ENCODE results near the gene CAMSAP2. TPM values are rescaled to one million over a fixed set of nuclear protein-coding genes. Genes with fewer than 3 reads are reported as not detected.

The CAMSAP2 gene
- total RNA-seq, 1 experiment from 2014 or later = 17.3 TPM

DNA sequence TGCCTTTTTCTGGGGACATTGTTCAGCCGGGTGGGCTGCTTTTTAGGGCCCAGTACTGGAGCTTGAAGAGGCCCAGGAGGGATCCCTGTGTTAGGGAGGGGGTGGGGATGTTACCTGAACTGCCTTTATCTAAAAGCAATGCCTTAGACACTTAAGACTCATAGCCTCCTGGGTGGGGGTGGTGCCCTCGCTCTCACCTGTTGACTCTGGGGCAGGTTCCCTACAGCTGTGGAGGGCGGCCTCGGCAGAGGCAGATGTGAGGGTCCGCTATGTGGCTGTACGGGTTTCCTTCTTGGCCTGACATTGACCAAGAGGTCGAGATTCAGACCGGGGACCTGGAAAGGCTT, 156.7 kb downstream of the CAMSAP2 start:
- Histone ChIP-seq H3K4me3 (ENCODE audit: insufficient read depth, low read depth, low read length) (no peak overlapping the region), H3K36me3 (replicated peaks; ENCODE audit: control insufficient read depth, insufficient read depth, low read length) (peaks cover 10% of the 10 kb centered on the region), H3K27me3 (ENCODE audit: control insufficient read depth, insufficient read depth, low read length) (no peaks in the 10 kb centered on the region)
- DNase-seq = peak; percentile 59

DNA sequence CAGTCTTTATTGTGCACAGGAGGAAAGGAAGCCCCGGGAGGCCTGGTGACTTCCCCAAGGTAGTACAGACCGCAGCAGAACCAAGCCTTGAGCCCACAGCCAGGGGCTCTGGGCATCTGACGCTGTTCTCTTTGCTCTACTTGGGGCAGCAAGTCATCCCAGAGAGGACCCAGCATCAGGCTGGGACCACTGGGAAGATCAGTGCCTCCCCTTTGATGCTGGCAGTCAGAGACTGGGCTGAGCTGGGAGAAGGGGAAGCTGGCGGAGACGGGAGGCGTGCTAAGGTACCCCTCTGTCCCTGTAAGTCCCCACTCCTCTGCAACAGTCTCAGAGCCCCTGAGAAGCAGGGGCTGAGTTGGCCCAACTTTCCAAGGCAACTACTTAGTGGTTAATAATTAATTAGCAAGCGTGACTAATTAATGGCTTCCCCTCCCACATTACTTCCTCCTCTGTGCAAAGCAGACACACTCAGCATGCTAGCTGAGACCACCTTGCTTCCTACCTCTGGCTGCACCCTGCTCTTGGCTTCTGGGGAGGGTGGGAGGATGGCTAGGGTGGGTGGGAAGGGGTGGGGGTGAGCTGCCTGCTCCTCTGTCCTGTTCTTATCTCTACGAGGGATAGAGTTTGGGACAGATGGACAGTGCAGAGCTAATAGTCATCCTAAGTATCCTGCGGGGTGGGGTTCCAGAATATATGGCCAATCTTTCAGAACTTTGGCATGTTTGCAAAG, 157.3 kb downstream of the CAMSAP2 start:
- H3K4me3 ChIP-seq (ENCODE audit: insufficient read depth, low read depth, low read length) = no peak overlapping the region

DNA sequence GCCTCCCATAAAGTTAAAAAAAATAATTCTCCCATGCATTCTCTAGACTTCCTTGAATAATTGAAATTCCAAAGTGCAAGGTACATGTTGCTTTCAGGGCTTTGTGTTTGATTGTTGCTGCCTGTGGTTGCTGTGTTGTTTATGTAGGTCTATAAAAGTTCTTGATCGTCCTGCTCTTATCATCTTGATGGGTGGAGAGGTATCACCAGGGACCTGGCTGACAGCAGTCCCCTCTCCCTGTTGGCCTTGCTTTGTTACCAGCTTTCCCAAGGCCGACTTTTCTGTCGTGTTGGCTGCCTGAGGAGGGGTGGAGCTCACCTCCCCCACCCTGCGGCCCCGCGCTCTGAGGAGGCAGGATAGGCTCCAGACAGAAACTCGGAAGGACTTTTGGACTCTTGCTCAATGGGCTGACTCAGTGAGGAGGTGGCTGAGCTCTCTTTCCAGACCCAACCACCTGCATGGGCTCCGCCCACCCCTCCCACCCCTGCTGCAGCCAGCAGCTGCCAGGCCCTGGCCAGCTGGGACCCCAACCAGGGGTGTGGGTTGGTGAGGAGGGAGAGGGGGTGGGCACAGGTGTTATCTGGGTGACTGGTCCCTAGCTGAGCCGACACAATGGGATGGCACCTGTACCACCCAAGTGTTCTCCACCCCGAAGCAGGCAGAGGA, 158.0 kb downstream of the CAMSAP2 start:
- peak; percentile 74 for DNase-seq
- no peaks in the 10 kb centered on the region for H3K27me3 ChIP-seq (ENCODE audit: control insufficient read depth, insufficient read depth, low read length)
- peaks cover 18% of the 10 kb centered on the region for H3K36me3 ChIP-seq (replicated peaks; ENCODE audit: control insufficient read depth, insufficient read depth, low read length)
- H3K4me3 ChIP-seq (ENCODE audit: insufficient read depth, low read depth, low read length) = no peak overlapping the region

More for the DNA sequence above, 157.3 kb downstream of the CAMSAP2 start:
- peaks cover 14% of the 10 kb centered on the region for H3K36me3 ChIP-seq (replicated peaks; ENCODE audit: control insufficient read depth, insufficient read depth, low read length)
- DNase-seq = peak; percentile 36
- no peaks in the 10 kb centered on the region for H3K27me3 ChIP-seq (ENCODE audit: control insufficient read depth, insufficient read depth, low read length)

DNA sequence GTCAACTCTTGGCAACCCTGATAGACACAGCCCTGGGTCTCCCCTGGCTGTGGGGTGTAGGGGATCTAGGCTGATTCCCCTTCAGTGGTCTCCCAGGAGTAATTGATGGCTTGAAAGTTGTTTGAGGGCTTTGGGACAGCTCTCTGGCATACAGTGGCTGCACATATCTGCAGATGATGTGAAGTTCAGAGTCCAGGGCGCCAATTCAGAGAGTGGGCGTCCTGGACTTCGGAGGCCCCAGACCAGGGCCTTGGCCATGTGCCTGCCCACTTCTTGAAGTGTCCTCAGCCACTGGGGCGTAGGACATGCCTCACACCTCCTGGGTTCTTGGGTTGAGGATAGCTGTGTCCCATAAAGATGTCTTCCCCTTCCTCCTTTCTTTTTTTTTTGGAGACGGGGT, 158.6 kb downstream of the CAMSAP2 start:
- H3K4me3 ChIP-seq (ENCODE audit: insufficient read depth, low read depth, low read length) = no peak overlapping the region
- DNase-seq = no peak

DNA sequence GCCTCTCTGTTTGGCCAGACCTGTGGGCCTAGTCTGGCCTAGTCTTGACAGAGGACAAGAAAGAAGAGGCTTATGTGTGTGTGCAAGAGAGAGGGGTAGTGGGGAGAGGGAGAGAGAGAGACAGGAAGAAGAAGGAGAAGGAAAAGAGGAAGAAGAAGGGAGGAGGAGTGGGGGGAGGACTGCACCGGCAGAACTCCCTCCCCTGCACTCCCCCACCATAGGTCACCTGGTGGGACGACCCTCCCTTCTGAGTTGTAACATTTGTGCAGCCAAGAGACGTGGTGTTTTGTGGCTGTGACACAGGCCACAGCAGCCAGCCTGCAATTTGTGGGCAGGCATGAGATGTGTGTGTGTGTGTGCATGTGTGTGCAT, 160.3 kb downstream of the CAMSAP2 start:
- Histone ChIP-seq H3K36me3 (replicated peaks; ENCODE audit: control insufficient read depth, insufficient read depth, low read length) (peaks cover 23% of the 10 kb centered on the region), H3K27me3 (ENCODE audit: control insufficient read depth, insufficient read depth, low read length) (no peaks in the 10 kb centered on the region)
- DNase-seq = no peak

More for the DNA sequence above, 158.6 kb downstream of the CAMSAP2 start:
- Histone ChIP-seq H3K36me3 (replicated peaks; ENCODE audit: control insufficient read depth, insufficient read depth, low read length) (peaks cover 19% of the 10 kb centered on the region), H3K27me3 (ENCODE audit: control insufficient read depth, insufficient read depth, low read length) (no peaks in the 10 kb centered on the region)

DNA sequence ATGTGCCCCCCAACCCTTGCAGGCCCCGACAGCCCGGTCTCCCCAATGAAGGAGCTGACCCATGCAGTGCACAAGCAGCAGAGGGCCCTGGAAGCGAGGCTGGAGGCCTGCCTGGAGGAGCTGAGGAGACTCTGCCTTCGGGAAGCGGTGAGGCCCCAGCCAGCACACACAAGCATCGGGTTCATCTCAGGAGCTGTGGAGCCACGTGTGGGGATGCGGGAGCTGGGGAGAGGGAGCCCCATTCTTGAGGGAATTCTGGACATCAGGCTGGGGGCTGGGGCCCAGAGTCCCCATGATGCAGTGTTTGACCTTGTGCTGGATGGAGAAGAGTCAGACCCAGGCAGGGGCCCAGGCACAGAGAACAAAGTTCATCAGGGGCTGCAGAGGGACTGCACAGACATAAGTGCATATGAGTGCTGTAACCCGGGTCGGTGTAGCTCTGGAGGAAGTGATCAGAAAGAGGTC, 160.8 kb downstream of the CAMSAP2 start:
- no peaks in the 10 kb centered on the region for H3K27me3 ChIP-seq (ENCODE audit: control insufficient read depth, insufficient read depth, low read length)
- no peak for DNase-seq
- H3K36me3 ChIP-seq (replicated peaks; ENCODE audit: control insufficient read depth, insufficient read depth, low read length) = peaks cover 25% of the 10 kb centered on the region
- no peak overlapping the region for H3K4me3 ChIP-seq (ENCODE audit: insufficient read depth, low read depth, low read length)

More for the DNA sequence above, 160.3 kb downstream of the CAMSAP2 start:
- no peak overlapping the region for H3K4me3 ChIP-seq (ENCODE audit: insufficient read depth, low read depth, low read length)

DNA sequence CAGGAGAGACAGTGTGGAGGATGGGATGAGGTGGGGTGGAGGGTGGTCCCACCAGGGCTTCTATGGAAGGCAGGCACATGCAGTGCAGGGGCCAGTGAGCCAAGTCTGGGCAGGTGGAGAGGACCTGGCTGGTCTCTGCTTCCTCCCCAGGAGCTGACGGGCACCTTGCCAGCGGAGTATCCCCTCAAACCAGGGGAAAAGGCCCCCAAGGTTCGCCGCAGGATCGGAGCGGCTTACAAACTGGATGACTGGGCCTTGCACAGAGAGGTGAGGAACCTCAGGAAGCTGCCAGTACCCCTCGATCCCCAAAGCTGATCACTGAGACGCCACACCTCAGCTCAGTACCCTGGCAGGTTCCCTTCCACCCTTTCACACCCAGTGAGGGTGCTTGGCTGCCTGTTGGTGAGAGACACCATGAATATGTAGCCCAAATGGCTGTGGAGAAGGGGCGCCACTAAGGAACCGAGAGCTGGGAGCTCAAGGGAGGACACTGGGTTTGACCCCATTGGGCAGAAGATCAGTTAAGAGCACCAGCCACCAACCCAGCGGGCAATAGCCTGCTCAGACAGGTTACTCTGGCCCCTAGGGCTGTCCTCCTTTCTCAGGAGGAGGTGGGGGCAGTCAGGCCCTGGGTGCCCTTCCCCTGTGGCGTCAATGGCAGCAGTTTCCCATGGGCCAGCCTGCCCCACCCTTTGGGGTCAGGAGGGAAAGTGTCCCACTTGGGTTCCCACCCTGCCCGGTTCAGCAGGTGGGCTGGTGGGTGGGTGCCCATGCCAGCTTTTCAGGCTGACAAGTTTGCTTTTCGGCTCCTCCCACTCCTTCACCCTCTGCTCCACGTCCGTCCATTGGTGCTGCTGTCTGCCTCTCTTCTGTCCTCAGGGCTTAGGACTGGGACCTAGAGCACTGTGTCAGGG, 161.5 kb downstream of the CAMSAP2 start:
- H3K4me3 ChIP-seq (ENCODE audit: insufficient read depth, low read depth, low read length) = no peak overlapping the region
- H3K36me3 ChIP-seq (replicated peaks; ENCODE audit: control insufficient read depth, insufficient read depth, low read length) = peaks cover 25% of the 10 kb centered on the region
- H3K27me3 ChIP-seq (ENCODE audit: control insufficient read depth, insufficient read depth, low read length) = no peaks in the 10 kb centered on the region
- DNase-seq = peak; percentile 32

DNA sequence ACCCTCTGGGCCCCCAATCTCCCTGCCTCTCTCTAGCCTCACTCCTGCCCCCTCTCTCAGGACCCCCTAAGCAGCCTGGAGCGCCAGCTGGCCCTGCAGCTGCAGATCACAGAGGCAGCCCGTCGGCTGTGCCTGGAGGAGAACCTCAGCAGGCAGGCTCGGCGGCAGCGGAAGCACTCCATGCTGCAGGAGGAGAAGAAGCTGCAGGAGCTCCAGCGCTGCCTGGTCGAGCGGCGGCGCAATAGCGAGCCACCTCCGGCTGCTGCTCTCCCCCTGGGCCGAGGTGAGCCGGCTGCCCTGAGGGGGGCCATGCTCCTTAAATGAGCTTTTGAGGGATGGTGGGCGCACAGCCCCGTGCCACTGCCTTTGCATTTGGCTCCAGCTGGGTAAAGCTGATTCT, 162.2 kb downstream of the CAMSAP2 start:
- peak; percentile 36 for DNase-seq
- H3K36me3 ChIP-seq (replicated peaks; ENCODE audit: control insufficient read depth, insufficient read depth, low read length) = peaks cover 25% of the 10 kb centered on the region
- no peak overlapping the region for H3K4me3 ChIP-seq (ENCODE audit: insufficient read depth, low read depth, low read length)
- H3K27me3 ChIP-seq (ENCODE audit: control insufficient read depth, insufficient read depth, low read length) = no peaks in the 10 kb centered on the region

DNA sequence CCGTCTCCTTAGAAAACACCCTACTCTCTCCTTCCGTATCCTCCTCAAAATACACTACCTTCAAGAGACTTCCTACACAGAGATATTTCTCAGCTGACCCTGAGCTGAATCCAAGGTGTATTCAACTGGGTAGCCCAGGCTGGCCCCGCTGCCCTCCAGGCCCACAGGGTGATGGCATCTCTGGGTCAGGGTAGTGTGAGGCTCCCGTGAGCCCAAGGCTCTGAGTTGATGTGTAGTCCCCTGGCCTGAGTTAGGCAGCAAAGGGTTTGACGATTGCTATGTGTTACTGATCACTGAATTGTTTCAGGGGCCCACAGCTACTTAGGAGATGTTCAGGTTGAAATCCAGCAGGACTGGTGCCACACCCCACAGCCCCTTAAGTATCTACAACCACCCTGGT, 162.7 kb downstream of the CAMSAP2 start:
- DNase-seq = no peak
- no peaks in the 10 kb centered on the region for H3K27me3 ChIP-seq (ENCODE audit: control insufficient read depth, insufficient read depth, low read length)
- H3K4me3 ChIP-seq (ENCODE audit: insufficient read depth, low read depth, low read length) = no peak overlapping the region
- peaks cover 25% of the 10 kb centered on the region for H3K36me3 ChIP-seq (replicated peaks; ENCODE audit: control insufficient read depth, insufficient read depth, low read length)

DNA sequence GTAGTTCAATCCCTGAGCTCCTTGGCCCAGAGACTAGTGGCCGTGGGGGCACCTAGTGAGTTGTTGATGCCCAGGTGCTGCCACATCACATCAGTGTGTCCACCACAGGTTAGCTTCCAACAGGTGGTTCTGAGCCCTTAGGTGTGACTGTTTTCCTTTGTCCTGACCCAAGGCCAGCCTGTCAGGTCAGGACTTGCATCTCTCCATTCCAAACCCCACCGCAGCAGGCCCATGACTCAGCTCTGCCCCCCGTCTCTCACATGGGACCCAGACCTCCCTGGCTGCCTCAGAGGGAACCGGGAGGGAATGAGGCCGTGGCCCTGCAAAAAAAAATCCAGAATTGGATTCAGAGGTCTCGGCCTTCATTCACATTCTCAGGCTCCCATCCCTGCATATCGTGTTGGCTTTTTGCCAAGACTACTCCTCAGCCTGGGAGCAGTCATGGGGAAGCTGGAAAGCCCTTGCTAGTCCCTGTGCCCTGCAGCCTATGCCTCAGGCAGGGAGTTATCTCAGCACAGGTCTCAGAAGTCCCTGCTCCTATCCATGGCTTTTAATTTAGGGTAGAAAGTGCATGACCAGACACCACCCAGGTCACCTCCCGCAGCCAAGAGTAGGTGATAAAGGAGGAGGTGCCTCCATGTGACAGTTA, 163.2 kb downstream of the CAMSAP2 start:
- peaks cover 26% of the 10 kb centered on the region for H3K36me3 ChIP-seq (replicated peaks; ENCODE audit: control insufficient read depth, insufficient read depth, low read length)
- DNase-seq = no peak

DNA sequence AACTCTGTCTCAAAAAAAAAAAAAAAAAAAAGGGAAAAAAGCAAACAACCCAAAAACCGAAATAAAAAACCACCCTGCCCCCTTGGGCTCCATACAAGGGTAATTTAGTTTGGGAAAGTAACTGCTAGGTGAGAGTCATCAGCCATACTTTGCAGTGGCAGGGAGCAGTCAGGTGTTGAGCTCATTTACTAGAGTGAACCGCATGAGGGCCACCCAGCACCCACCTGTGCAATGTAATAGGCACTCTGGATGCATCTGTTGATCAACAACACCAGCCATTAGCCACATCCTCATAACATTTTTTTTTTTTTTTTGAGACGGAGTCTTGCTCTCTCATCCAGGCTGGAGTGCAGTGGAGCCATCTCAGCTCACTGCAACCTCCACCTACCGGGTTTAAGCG, 165.1 kb downstream of the CAMSAP2 start:
- Histone ChIP-seq H3K4me3 (ENCODE audit: insufficient read depth, low read depth, low read length) (no peak overlapping the region), H3K27me3 (ENCODE audit: control insufficient read depth, insufficient read depth, low read length) (no peaks in the 10 kb centered on the region), H3K36me3 (replicated peaks; ENCODE audit: control insufficient read depth, insufficient read depth, low read length) (peaks cover 35% of the 10 kb centered on the region)
- DNase-seq = no peak

More for the DNA sequence above, 163.2 kb downstream of the CAMSAP2 start:
- Histone ChIP-seq H3K27me3 (ENCODE audit: control insufficient read depth, insufficient read depth, low read length) (no peaks in the 10 kb centered on the region), H3K4me3 (ENCODE audit: insufficient read depth, low read depth, low read length) (no peak overlapping the region)

DNA sequence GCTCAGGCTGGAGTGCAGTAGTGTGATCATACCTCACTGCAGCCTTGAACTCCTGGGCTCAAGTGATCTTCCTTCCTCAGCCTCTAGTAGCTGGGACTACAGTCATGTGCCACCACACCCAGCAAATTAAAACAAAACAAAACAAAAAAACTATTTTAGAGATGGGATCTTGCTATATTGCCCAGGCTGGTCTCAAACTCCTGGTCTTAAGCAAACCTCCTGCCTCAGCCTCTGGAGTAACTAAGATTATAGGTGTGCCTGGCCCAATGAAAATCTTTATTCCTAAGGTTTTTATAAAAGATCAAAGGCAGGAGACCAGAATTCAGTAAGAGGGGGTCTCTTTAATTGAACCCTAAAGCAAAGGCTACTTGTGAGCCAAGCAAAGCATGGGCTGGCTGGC, 166.1 kb downstream of the CAMSAP2 start:
- Histone ChIP-seq H3K36me3 (replicated peaks; ENCODE audit: control insufficient read depth, insufficient read depth, low read length) (peaks cover 38% of the 10 kb centered on the region), H3K4me3 (ENCODE audit: insufficient read depth, low read depth, low read length) (no peak overlapping the region), H3K27me3 (ENCODE audit: control insufficient read depth, insufficient read depth, low read length) (no peaks in the 10 kb centered on the region)
- no peak for DNase-seq

DNA sequence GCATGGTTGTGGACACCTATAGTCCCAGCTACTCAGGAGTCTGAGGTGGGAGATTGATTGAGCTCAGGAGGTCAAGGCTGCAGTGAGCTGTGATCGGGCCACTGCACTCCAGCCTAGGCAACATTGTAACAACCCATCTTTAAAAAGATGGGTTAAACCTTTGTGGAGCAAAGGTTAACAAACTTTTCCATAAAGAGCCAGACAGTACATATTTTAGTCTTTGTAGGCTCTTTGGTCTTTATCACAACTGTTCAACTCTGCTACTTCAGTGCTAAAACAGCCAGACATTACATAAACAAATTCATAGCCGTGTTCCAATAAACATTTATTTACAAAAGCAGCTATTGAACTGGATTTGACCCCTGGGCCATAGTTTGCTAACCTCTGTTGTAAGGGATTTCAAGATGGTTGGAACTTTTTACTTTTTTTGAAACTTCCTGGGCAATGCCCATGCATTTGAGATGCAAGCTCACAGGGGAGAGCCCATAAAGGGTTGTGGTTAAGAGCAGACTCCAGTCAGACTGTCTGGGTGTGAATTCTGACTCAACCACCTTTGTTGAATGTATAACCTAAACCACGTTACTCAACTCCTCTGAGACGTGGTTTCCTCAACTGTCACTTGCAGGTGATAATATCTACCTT, 166.8 kb downstream of the CAMSAP2 start:
- H3K27me3 ChIP-seq (ENCODE audit: control insufficient read depth, insufficient read depth, low read length) = no peaks in the 10 kb centered on the region
- no peak for DNase-seq
- no peak overlapping the region for H3K4me3 ChIP-seq (ENCODE audit: insufficient read depth, low read depth, low read length)
- peaks cover 37% of the 10 kb centered on the region for H3K36me3 ChIP-seq (replicated peaks; ENCODE audit: control insufficient read depth, insufficient read depth, low read length)

DNA sequence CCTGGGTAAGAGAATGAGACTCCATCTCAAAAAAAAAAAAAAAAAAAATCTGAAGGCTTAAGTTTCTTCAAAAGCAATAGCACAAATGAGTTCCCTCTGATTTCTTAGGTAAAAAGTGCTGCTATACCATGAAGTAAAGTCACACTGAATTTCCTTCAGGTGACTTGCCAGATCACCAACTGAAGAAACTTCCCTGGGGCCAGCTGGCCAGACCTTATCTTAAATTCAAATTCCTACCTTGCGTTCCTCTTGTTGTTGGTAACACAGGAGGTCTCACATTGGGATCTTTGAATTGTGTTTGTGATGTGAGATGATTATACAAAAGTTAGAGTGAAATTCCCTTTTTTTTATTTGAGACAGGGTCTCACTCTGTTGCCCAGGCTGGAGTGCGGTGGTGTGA, 167.8 kb downstream of the CAMSAP2 start:
- DNase-seq = no peak
- Histone ChIP-seq H3K36me3 (replicated peaks; ENCODE audit: control insufficient read depth, insufficient read depth, low read length) (peaks cover 34% of the 10 kb centered on the region), H3K27me3 (ENCODE audit: control insufficient read depth, insufficient read depth, low read length) (no peaks in the 10 kb centered on the region), H3K4me3 (ENCODE audit: insufficient read depth, low read depth, low read length) (no peak overlapping the region)

All from H7 (cell line).